ENCODE measurements around the gene ZNF776. TPM values are rescaled to one million over a fixed set of nuclear protein-coding genes. Genes with fewer than 3 reads are reported as not detected.
"Not testable (repeated sequence)": the region's sequence is repeated elsewhere in the genome, so short reads cannot be mapped to it uniquely, and the experiment has no call there.

Gene ZNF776
- total RNA-seq, 1 donor: 16.3 TPM

- Histone ChIP-seq H3K4me1 (ENCODE audit: insufficient read depth, low read length) (no peaks in the 10 kb centered on the region), H3K27ac (ENCODE audit: low read depth, low read length) (no peak overlapping the region), H2AFZ (ENCODE audit: low read length) (no peak overlapping the region), H3K27me3 (ENCODE audit: insufficient read depth, low read length) (no peaks in the 10 kb centered on the region), H4K20me1 (ENCODE audit: insufficient read depth, low read length) (peaks cover 5% of the 10 kb centered on the region), H3K4me2 (ENCODE audit: insufficient read depth, low read length) (no peak overlapping the region), H3K4me3 (ENCODE audit: insufficient read depth, low read length) (no peak overlapping the region), H3K9me3 (ENCODE audit: low read depth, low read length) (peaks cover 3% of the 10 kb centered on the region), H3K36me3 (ENCODE audit: insufficient read depth, low read length) (peaks cover 24% of the 10 kb centered on the region), H3K79me2 (ENCODE audit: insufficient read depth, low read length) (peaks cover 50% of the 10 kb centered on the region)
- TF ChIP-seq CTCF (IDR thresholded peaks at IDR 0.05; ENCODE audit: extremely low read depth, low read depth, low read length): no peak
- no peak for DNase-seq (ENCODE audit: insufficient read length, low spot score, missing footprints)
Observed at GRCh38 chr19:57786906-57787305, 40.3 kb downstream of the ZNF776 start.

- H3K4me2 ChIP-seq (ENCODE audit: insufficient read depth, low read length): no peak overlapping the region
- H3K9me3 ChIP-seq (ENCODE audit: low read depth, low read length): peaks cover 3% of the 10 kb centered on the region
- no peaks in the 10 kb centered on the region for H3K27me3 ChIP-seq (ENCODE audit: insufficient read depth, low read length)
- TF ChIP-seq CTCF (IDR thresholded peaks at IDR 0.05; ENCODE audit: extremely low read depth, low read depth, low read length): no peak
- DNase-seq (ENCODE audit: insufficient read length, low spot score, missing footprints): no peak
- H4K20me1 ChIP-seq (ENCODE audit: insufficient read depth, low read length): peaks cover 5% of the 10 kb centered on the region
- H2AFZ ChIP-seq (ENCODE audit: low read length): no peak overlapping the region
- no peak overlapping the region for H3K4me3 ChIP-seq (ENCODE audit: insufficient read depth, low read length)
- H3K4me1 ChIP-seq (ENCODE audit: insufficient read depth, low read length): no peaks in the 10 kb centered on the region
- H3K27ac ChIP-seq (ENCODE audit: low read depth, low read length): no peak overlapping the region
- peaks cover 26% of the 10 kb centered on the region for H3K36me3 ChIP-seq (ENCODE audit: insufficient read depth, low read length)
- peaks cover 51% of the 10 kb centered on the region for H3K79me2 ChIP-seq (ENCODE audit: insufficient read depth, low read length)
Observed at GRCh38 chr19:57788114-57788692, 41.6 kb downstream of the ZNF776 start.

- Histone ChIP-seq H2AFZ (ENCODE audit: low read length) (no peak overlapping the region), H3K79me2 (ENCODE audit: insufficient read depth, low read length) (peaks cover 51% of the 10 kb centered on the region), H3K4me3 (ENCODE audit: insufficient read depth, low read length) (no peak overlapping the region), H3K4me1 (ENCODE audit: insufficient read depth, low read length) (no peaks in the 10 kb centered on the region), H3K4me2 (ENCODE audit: insufficient read depth, low read length) (no peak overlapping the region), H3K36me3 (ENCODE audit: insufficient read depth, low read length) (peaks cover 26% of the 10 kb centered on the region), H3K9me3 (ENCODE audit: low read depth, low read length) (peaks cover 3% of the 10 kb centered on the region), H4K20me1 (ENCODE audit: insufficient read depth, low read length) (peaks cover 5% of the 10 kb centered on the region), H3K27me3 (ENCODE audit: insufficient read depth, low read length) (no peaks in the 10 kb centered on the region), H3K27ac (ENCODE audit: low read depth, low read length) (no peak overlapping the region)
- DNase-seq (ENCODE audit: insufficient read length, low spot score, missing footprints): no peak
- no peak for TF ChIP-seq CTCF (IDR thresholded peaks at IDR 0.05; ENCODE audit: extremely low read depth, low read depth, low read length)
Observed at GRCh38 chr19:57789288-57789687, 42.7 kb downstream of the ZNF776 start.

- Histone ChIP-seq H3K79me2 (ENCODE audit: insufficient read depth, low read length) (peaks cover 11% of the 10 kb centered on the region), H3K36me3 (ENCODE audit: insufficient read depth, low read length) (peaks cover 17% of the 10 kb centered on the region)
- H4K20me1 ChIP-seq (ENCODE audit: insufficient read depth, low read length); H3K27me3 ChIP-seq (ENCODE audit: insufficient read depth, low read length); H3K9me3 ChIP-seq (ENCODE audit: low read depth, low read length); H2AFZ ChIP-seq (ENCODE audit: low read length); H3K4me2 ChIP-seq (ENCODE audit: insufficient read depth, low read length); DNase-seq (ENCODE audit: insufficient read length, low spot score, missing footprints); H3K4me1 ChIP-seq (ENCODE audit: insufficient read depth, low read length); H3K4me3 ChIP-seq (ENCODE audit: insufficient read depth, low read length); H3K27ac ChIP-seq (ENCODE audit: low read depth, low read length): not testable (repeated sequence)
Observed at GRCh38 chr19:57796580-57796979, 50.0 kb downstream of the ZNF776 start.

All from osteoblast (primary cell).